Suppressor macrophage treated with lipopolysaccharide for 1 hour (primary cell): ENCODE data around the gene HDAC7.

Experiments used
- DNase-seq, 3 donors: peaks; one replicate each; pipeline ENCODE4 v3.0.0-alpha.2; 2020 to 2022

The HDAC7 gene

DNA sequence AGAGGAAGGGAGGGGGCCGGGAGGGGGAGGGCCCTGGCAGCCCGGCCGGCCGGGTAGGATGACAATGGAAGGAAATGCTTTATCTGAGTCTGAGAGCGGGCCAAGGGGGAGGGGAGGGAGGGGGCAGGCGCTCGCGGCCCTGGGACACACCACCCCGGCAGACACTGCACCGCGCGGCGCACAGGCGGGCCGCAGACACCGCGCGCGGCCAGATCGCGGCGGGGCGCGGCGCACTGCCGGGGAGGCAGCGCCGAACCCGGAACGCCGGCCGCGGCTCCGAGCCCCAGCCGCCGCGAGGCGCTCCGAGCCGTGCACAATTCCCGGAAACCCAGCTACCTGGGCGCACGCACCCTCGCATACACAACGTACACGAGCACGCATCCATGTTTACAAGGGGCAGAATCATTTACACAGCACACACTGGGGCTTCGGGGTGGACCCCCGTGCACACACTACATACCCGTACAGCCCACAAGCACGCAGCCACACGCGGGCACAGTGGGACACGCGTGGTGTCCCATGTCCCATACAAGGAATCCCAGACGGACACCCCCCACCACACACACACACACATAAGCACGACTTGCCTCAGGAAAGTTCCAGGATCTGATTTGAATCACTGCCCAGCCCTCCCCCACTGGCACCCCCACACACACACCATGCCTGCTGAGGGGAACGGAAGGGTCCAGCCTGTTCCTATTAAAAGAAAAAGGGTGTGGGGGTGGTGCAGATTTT, at the start of gene HDAC7:
HDAC7 (minus strand) TSS at position 8 of the 735 bp plus-strand sequence. CDS start 118 bp downstream, outside the sequence.
- peak; percentile 29 to 69 (median 41) for DNase-seq

GRCh38 chr12:47868552-47869031, 48.9 kb upstream of the HDAC7 start:
- DNase-seq, result peak; percentile 69 to 93 (median 78)

- DNase-seq, result peak in 1 of 3 donors; percentile 6
Measured at GRCh38 chr12:47868041-47868440, 48.3 kb upstream of the HDAC7 start.

GRCh38 chr12:47867495-47867941, 47.8 kb upstream of the HDAC7 start:
- DNase-seq, result peak; percentile 76 to 91 (median 79)

GRCh38 chr12:47864646-47865235, 45.0 kb upstream of the HDAC7 start:
- DNase-seq, result no peak

DNA sequence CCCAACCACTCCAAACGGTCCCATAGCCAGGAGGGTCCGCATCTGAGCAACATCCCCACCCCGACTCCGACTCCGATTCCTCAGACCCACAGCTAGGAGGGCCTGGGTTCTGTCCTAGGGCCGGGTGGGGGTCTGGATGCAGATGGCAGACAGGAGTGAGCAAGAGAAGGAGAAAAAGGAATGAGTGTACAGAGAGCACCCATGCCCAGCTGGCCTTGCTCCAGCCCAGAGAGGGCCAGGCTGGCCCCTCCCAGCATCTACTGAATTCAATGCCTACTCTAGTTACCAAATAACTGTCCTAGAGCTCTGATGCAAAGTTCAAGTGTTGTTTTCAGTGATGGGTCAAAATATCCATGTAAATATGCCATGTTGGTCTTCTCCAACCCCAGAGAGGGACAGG, 44.3 kb upstream of the HDAC7 start:
- no peak for DNase-seq

GRCh38 chr12:47863467-47863866, 43.8 kb upstream of the HDAC7 start:
- no peak for DNase-seq

DNA sequence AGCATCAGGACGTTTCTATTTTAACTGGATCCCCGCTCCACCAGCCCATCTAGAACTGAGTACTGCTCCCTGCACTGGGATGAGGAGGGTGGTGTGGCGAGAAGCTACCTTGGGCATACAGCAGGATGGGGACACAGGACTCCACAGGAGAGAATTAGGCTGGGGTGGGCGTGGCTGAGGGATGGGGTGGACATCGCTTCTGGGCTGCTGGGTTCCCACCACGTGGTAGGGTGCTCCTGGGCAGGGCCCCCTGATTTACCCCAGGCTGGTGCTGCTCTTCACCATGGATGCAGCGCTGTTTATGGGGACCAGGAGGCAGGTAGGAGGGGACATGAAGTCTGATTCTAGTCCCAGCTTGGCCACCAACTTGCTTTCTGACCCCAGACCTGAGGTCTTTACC, 43.2 kb upstream of the HDAC7 start:
- no peak for DNase-seq

DNA sequence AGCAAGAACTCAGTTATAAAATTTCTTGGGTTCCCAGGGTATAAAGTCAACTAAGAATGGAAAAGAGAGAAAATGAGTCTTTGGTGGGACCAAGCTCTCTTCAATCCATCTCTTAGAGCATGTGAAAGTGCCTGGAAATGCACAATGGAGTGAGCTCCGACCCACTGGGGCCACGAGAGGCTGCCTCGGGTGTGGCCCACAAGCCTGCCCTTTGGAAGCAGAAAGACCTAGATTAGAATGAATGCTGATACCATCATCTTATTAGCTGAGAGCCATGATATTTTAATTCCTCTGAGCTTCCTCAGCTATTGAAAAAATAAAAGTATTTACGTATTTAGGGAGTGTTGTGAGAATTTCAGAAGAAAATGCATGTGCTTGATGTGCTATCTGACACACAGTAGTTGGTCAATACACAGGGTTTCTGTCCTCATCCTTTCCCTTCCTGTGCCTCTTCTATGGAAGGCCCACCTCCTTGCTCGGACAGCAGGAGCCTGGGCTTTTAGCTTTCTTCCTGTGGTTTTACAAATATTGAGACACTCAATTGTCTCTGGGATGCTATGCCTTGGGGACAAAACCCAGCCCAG, 42.6 kb upstream of the HDAC7 start:
- DNase-seq, result no peak

GRCh38 chr12:47860873-47861272, 41.2 kb upstream of the HDAC7 start:
- DNase-seq, result no peak

- no peak for DNase-seq
Measured at GRCh38 chr12:47860279-47860841, 40.7 kb upstream of the HDAC7 start.

GRCh38 chr12:47858511-47859266, 39.0 kb upstream of the HDAC7 start:
- no peak for DNase-seq

GRCh38 chr12:47856721-47857575, 37.2 kb upstream of the HDAC7 start:
- DNase-seq, result no peak

DNA sequence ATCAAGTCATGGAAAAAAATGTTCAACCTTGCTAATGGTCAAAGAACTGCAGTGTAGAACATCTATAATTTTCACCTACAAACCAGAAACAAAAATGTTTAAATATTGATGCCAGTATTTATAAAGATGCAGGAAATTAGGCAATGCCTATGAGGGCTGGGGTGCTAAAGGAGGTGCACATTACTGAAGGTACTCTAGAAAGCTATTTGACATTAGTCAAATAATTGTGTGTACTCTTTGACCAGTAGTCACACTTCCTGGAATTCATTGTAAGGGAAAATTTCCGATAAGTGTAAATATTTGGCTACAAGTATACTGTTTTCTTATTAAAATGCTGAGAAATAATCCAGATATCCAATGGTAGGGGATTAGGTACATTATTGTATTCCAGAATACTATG, 36.4 kb upstream of the HDAC7 start:
- no peak for DNase-seq

DNA sequence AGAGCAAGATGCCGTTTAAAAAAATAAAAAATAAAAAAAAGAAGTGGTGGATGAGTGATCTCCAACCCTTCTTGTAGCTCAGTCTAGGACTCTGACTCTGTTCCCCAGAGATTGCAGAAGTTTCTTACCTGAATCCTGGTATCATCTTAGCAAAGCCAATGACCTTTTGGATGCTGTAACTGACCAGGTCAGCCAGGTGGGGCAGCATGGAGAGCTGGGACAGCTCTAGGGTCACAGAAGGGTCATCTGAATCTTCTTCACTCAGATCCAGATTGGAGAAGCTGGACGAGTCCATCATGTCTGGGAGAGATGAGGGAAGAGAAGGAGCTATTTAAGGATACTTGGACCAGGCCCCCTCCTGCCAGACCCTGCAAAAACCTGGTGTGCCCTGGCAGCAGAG, 35.8 kb upstream of the HDAC7 start:
- no peak for DNase-seq

- DNase-seq, result no peak
Measured at GRCh38 chr12:47854531-47854930, 34.8 kb upstream of the HDAC7 start.

DNA sequence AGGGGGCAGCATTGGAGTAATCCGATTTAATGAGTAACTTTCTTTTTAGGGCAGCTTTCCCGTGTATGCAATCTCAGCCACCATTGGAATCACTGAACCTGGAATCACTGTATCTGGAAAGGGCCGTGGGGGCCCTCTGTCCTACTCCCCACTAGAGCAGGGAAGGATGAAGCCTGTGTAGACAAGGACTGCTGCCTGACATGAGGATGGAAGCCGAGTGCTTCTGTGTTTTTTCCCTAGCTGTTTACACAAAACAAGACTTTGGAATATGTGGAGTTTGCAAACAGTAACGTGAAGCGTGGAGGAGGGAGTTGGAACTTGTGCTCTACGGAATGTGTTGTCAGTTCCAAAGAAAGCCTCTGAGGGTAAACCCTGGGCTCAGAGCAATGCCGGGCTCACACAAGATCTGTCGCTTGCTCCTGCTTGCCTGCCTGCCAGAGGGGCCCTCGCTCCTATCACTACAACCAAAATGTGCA, 32.4 kb upstream of the HDAC7 start:
- DNase-seq, result no peak

DNA sequence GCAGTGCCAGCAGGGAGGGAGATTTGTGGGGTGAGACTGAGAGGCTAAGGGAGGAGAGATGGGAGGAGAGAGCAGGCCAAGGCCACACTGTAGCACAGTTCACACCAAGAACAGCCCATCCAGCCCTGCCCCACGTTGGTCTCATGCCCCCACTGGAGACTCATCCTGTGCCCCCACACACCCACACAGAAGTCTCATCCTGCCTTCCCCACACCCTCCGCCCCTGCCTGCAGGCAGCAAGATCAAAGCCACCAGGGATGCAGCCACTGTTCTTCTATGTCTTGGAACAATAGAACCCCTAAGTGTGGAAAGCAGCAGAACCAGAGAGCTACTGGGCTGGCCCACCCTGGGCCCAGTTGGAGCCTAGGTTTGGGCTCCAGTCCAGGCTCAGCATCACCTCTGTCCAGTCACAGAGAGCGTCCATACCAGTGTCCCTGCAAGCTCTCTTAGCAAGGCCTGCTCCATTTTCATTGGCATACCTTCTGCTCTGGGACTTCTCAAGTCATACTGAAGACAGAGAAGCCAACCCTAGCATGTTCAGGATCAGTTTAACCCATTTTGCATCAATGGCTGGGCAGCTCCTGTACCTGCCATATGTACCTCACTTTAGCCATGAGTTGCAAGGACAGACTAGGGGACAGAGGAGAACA, 31.7 kb upstream of the HDAC7 start:
- DNase-seq, result no peak

GRCh38 chr12:47850153-47851084, 30.7 kb upstream of the HDAC7 start:
- DNase-seq, result no peak

- no peak for DNase-seq
Measured at GRCh38 chr12:47849261-47849660, 29.6 kb upstream of the HDAC7 start.
